ENCODE measurements around the gene COMT.
A peak's percentile ranks its signal among the peaks of the same experiment; 100 is the strongest.

The COMT gene

GRCh38 chr22:20011993-20012740 lies 70.6 kb downstream of the COMT start:
- no peaks in the 10 kb centered on the region for H3K9me3 ChIP-seq (ENCODE audit: control insufficient read depth, low read length)
- no peaks in the 10 kb centered on the region for H3K36me3 ChIP-seq (ENCODE audit: control insufficient read depth, insufficient read depth, low read length)
- 89 to 91% methylated on average over 6 to 7 of the region's 7 CpGs for WGBS, 2 experiments (ENCODE audit: insufficient coverage in 2 of 2)
- no peak overlapping the region for H3K4me3 ChIP-seq (ENCODE audit: extremely low read depth, insufficient read depth, low read length, poor library complexity, severe bottlenecking)
- no peak overlapping the region for H3K27ac ChIP-seq (ENCODE audit: low read depth, low read length, severe bottlenecking)
- H3K4me1 ChIP-seq (ENCODE audit: control insufficient read depth, insufficient read depth, low read length, poor library complexity, severe bottlenecking), result peaks cover 1% of the 10 kb centered on the region

DNA sequence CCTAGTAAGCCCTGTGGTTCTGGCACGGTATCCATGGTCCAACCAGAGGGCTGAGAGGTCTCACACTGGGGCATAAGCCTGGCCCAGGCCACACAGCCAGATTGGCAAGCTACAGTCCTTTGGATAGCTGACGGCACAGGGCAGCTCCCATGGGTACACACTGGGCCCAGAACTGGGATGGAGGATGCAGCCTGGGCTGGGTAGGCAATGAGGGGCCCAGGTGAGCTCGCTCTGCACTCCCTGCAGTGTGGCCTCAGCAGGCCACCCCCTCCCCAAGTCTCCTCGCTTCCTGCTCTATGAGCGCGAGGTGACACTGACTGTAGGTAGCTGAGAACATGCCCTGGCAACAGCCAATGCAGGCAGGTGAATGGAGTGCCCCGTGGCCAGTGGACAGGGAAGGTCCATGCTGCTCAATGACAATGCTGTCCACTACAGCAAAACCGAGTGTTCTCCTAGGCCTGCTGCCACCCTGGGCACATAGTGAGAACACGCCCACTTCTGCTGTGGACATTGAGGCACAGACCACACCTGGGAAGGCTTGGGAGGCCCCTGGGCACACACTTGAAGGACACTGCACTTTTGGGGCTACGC lies 71.3 kb downstream of the COMT start:
- Histone ChIP-seq H3K27ac (ENCODE audit: low read depth, low read length, severe bottlenecking) (no peak overlapping the region), H3K36me3 (ENCODE audit: control insufficient read depth, insufficient read depth, low read length) (no peaks in the 10 kb centered on the region)

GRCh38 chr22:20013382-20013871 lies 71.9 kb downstream of the COMT start:
- Histone ChIP-seq H3K36me3 (ENCODE audit: control insufficient read depth, insufficient read depth, low read length) (no peaks in the 10 kb centered on the region), H3K4me3 (ENCODE audit: extremely low read depth, insufficient read depth, low read length, poor library complexity, severe bottlenecking) (no peak overlapping the region), H3K27ac (ENCODE audit: low read depth, low read length, severe bottlenecking) (no peak overlapping the region), H3K9me3 (ENCODE audit: control insufficient read depth, low read length) (no peaks in the 10 kb centered on the region), H3K4me1 (ENCODE audit: control insufficient read depth, insufficient read depth, low read length, poor library complexity, severe bottlenecking) (peaks cover 2% of the 10 kb centered on the region)
- WGBS, 2 experiments (ENCODE audit: insufficient coverage in 2 of 2), result 16 to 22% methylated on average over 10 to 11 of the region's 11 CpGs

More for the DNA sequence above, 71.3 kb downstream of the COMT start:
- WGBS, 2 experiments (ENCODE audit: insufficient coverage in 2 of 2), result 89 to 95% methylated on average over 10 of the region's 10 CpGs
- H3K4me1 ChIP-seq (ENCODE audit: control insufficient read depth, insufficient read depth, low read length, poor library complexity, severe bottlenecking), result peaks cover 2% of the 10 kb centered on the region
- no peak overlapping the region for H3K4me3 ChIP-seq (ENCODE audit: extremely low read depth, insufficient read depth, low read length, poor library complexity, severe bottlenecking)
- no peaks in the 10 kb centered on the region for H3K9me3 ChIP-seq (ENCODE audit: control insufficient read depth, low read length)

DNA sequence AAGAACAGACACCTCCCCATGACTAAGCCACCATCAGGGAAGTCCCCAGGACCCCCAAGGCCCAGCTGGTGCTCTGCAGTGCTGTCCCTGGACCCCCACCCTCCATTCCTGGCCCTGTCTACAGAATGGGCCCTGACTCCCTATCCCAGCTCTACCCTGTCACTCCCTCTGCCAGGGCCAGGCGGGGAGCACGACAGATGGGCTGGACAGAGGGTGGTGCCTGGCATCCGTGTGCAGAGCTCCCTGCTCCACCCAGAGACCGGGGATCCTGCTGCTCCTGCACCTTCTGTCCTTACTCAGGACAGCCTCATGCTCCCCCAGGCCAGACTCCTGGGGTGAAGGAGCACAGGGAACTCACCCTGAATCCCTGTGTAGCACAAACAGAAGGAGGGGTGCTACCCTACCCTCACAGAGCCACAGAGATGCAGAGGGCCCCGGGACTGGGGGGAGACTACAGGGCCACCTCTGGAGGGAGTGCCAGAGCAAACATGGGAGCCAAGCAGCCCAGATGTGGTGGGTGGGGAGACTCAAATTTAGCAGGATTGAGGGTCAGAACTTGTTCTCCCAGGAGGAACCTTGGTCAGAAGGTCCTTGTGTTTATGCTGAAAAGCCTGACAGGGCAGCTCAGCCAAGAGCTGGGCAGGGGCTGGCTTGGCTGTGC lies 73.1 kb downstream of the COMT start:
- H3K27ac ChIP-seq (ENCODE audit: low read depth, low read length, severe bottlenecking), result no peak overlapping the region
- peaks cover 2% of the 10 kb centered on the region for H3K4me1 ChIP-seq (ENCODE audit: control insufficient read depth, insufficient read depth, low read length, poor library complexity, severe bottlenecking)
- no peak overlapping the region for H3K4me3 ChIP-seq (ENCODE audit: extremely low read depth, insufficient read depth, low read length, poor library complexity, severe bottlenecking)
- WGBS, 2 experiments (ENCODE audit: insufficient coverage in 2 of 2), result 89 to 90% methylated on average over 3 of the region's 5 CpGs
- H3K36me3 ChIP-seq (ENCODE audit: control insufficient read depth, insufficient read depth, low read length), result no peaks in the 10 kb centered on the region
- H3K9me3 ChIP-seq (ENCODE audit: control insufficient read depth, low read length), result no peaks in the 10 kb centered on the region

- H3K9me3 ChIP-seq (ENCODE audit: control insufficient read depth, low read length), result no peaks in the 10 kb centered on the region
- peaks cover 2% of the 10 kb centered on the region for H3K4me1 ChIP-seq (ENCODE audit: control insufficient read depth, insufficient read depth, low read length, poor library complexity, severe bottlenecking)
- peak overlapping the region; percentile 53 for H3K4me3 ChIP-seq (ENCODE audit: extremely low read depth, insufficient read depth, low read length, poor library complexity, severe bottlenecking)
- no peaks in the 10 kb centered on the region for H3K36me3 ChIP-seq (ENCODE audit: control insufficient read depth, insufficient read depth, low read length)
- WGBS, 2 experiments (ENCODE audit: insufficient coverage in 2 of 2), result 91 to 92% methylated on average over 10 of the region's 10 CpGs
- no peak overlapping the region for H3K27ac ChIP-seq (ENCODE audit: low read depth, low read length, severe bottlenecking)
Observed at GRCh38 chr22:20015187-20015625, 73.6 kb downstream of the COMT start.

DNA sequence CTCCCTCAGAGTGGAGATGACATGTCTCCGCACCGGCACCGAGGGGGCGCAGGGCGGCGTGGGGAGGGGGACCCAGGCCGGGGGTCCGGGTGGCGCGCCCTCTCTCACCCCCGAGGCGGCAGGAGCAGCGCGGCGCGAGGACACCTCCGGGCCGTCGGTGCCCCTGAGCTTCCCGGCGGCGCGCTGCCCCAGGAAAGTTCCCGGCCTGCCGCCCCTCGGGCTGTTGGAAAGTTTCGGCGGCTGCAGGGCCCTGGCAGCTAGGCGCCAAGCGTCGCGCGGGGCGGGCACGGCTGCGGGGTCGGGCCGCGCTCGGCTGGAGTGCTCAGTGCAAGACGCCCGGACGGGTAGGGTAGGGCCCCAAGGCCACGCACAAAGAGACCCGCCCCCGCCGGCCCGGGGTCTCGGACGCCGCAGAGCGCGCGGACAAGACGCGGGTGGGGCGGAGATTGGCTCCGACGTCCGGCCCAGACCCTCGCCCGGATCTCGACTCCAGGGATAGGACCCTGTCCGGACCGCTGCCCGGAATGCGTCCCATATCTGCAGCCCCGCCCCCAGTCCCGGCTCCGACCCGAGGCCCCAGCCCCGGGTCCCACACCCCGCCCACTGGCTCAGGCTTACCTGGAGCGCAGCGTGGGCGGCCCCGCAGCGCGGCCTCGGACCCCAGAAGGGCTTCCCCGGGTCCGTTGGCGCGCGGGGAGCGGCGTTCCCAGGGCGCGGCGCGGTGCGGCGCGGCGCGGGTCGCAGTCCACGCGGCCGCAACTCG lies 74.6 kb downstream of the COMT start:
- WGBS, 2 experiments (ENCODE audit: insufficient coverage in 2 of 2), result 1% methylated on average over 74 to 98 of the region's 101 CpGs
- Histone ChIP-seq H3K4me3 (ENCODE audit: extremely low read depth, insufficient read depth, low read length, poor library complexity, severe bottlenecking) (peak overlapping the region; percentile 53), H3K36me3 (ENCODE audit: control insufficient read depth, insufficient read depth, low read length) (no peaks in the 10 kb centered on the region), H3K9me3 (ENCODE audit: control insufficient read depth, low read length) (no peaks in the 10 kb centered on the region), H3K27ac (ENCODE audit: low read depth, low read length, severe bottlenecking) (no peak overlapping the region), H3K4me1 (ENCODE audit: control insufficient read depth, insufficient read depth, low read length, poor library complexity, severe bottlenecking) (peaks cover 2% of the 10 kb centered on the region)

DNA sequence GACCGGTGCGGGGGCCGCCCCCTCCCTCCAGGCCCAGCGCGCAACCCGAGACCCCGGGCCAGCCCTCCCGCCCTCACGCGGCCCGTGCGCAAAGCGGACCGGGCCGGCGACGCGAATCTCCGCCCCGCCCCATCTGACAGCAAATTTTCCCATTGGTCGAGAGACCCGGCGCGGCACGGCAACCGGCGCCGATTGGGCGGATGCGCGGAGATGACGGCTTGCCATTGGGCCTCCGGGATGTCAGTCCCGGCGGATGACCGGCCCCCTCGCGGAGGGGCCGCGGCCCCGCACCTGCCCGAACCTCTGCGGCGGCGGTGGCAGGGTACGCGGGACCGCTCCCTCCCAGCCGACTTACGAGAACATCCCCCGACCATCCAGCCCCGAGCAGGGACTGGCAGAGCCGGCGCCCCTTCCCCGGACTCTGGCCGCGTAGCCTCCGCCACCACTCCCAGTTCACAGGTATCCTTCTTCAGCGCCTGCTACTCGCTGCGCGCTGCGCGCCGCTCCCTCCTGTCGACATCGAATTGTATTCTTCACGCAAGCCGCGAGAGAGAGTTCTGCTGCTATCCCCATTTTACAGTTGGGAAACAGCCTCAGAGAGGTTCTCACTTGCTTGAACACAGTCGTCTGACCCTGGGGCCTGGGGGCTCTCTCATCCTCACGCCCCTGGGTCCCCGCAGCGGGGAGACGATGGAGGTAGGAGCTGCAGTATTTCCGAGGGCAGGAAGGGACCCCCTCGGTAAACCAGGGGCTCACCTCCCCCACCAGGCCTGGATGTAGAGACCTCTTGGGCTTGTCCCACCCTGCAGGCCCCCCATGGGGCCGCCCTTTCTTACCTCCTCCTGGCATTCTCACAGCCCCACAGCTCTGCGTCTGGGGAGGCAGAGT lies 75.4 kb downstream of the COMT start, which contains the start of gene ARVCF:
Gene ARVCF, minus strand, starts transcription at position 90 of the 888 bp plus-strand sequence. CDS start 26,029 bp downstream, outside the sequence.
- WGBS, 2 experiments (ENCODE audit: insufficient coverage in 2 of 2), result 0 to 1% methylated on average over 46 to 68 of the region's 79 CpGs
- H3K4me3 ChIP-seq (ENCODE audit: extremely low read depth, insufficient read depth, low read length, poor library complexity, severe bottlenecking), result peak within 1 kb of the TSS; percentile 53
- peaks cover 2% of the 10 kb centered on the region for H3K4me1 ChIP-seq (ENCODE audit: control insufficient read depth, insufficient read depth, low read length, poor library complexity, severe bottlenecking)
- no peaks in the 10 kb centered on the region for H3K9me3 ChIP-seq (ENCODE audit: control insufficient read depth, low read length)
- no peaks in the 10 kb centered on the region for H3K36me3 ChIP-seq (ENCODE audit: control insufficient read depth, insufficient read depth, low read length)
- no peak within 1 kb of the TSS for H3K27ac ChIP-seq (ENCODE audit: low read depth, low read length, severe bottlenecking)

GRCh38 chr22:20017622-20017958 lies 76.0 kb downstream of the COMT start:
- H3K4me1 ChIP-seq (ENCODE audit: control insufficient read depth, insufficient read depth, low read length, poor library complexity, severe bottlenecking), result peaks cover 2% of the 10 kb centered on the region
- H3K36me3 ChIP-seq (ENCODE audit: control insufficient read depth, insufficient read depth, low read length), result no peaks in the 10 kb centered on the region
- 61 to 71% methylated on average over 8 of the region's 9 CpGs for WGBS, 2 experiments (ENCODE audit: insufficient coverage in 2 of 2)
- no peak overlapping the region for H3K27ac ChIP-seq (ENCODE audit: low read depth, low read length, severe bottlenecking)
- H3K4me3 ChIP-seq (ENCODE audit: extremely low read depth, insufficient read depth, low read length, poor library complexity, severe bottlenecking), result no peak overlapping the region
- H3K9me3 ChIP-seq (ENCODE audit: control insufficient read depth, low read length), result no peaks in the 10 kb centered on the region

GRCh38 chr22:20018001-20018400 lies 76.4 kb downstream of the COMT start:
- H3K9me3 ChIP-seq (ENCODE audit: control insufficient read depth, low read length), result no peaks in the 10 kb centered on the region
- H3K4me1 ChIP-seq (ENCODE audit: control insufficient read depth, insufficient read depth, low read length, poor library complexity, severe bottlenecking), result peaks cover 2% of the 10 kb centered on the region
- no peak overlapping the region for H3K4me3 ChIP-seq (ENCODE audit: extremely low read depth, insufficient read depth, low read length, poor library complexity, severe bottlenecking)
- no peak overlapping the region for H3K27ac ChIP-seq (ENCODE audit: low read depth, low read length, severe bottlenecking)
- WGBS, 2 experiments (ENCODE audit: insufficient coverage in 2 of 2), result 83 to 85% methylated on average over 4 to 5 of the region's 5 CpGs
- H3K36me3 ChIP-seq (ENCODE audit: control insufficient read depth, insufficient read depth, low read length), result no peaks in the 10 kb centered on the region
